Measurements from ENCODE around the gene LCT.
"Not testable (repeated sequence)": the region's sequence is repeated elsewhere in the genome, so short reads cannot be mapped to it uniquely, and the experiment has no call there.

Gene LCT

GRCh38 chr2:135820003-135820618, 16.9 kb downstream of the LCT start:
- peak overlapping the region; percentile 47; the same call in 1 of the 2 replicates for H3K27ac ChIP-seq
- H3K27me3 ChIP-seq, result no peaks in the 10 kb centered on the region; the same call in 1 of the 2 replicates
- H3K4me2 ChIP-seq, result peak overlapping the region; percentile 28
- no peak overlapping the region for H3K4me3 ChIP-seq
- peaks cover 12% of the 10 kb centered on the region for H3K4me1 ChIP-seq
- H3K9ac ChIP-seq, result no peak overlapping the region
- H3K9me3 ChIP-seq, result peaks cover 22% of the 10 kb centered on the region
- H3K36me3 ChIP-seq, result peaks cover 7% of the 10 kb centered on the region; the same call in 1 of the 2 replicates
- no peak for TF ChIP-seq Cebpa-rat (IDR thresholded peaks at IDR 0.05)
- no peaks in the 10 kb centered on the region for H4K20me1 ChIP-seq

- Histone ChIP-seq H3K27me3 (no peaks in the 10 kb centered on the region; the same call in 1 of the 2 replicates), H4K20me1 (no peaks in the 10 kb centered on the region), H3K4me2 (no peak overlapping the region), H3K4me3 (no peak overlapping the region), H3K9ac (no peak overlapping the region), H3K27ac (no peak overlapping the region), H3K36me3 (peaks cover 7% of the 10 kb centered on the region; the same call in 1 of the 2 replicates), H3K4me1 (peaks cover 10% of the 10 kb centered on the region), H3K9me3 (peaks cover 20% of the 10 kb centered on the region)
- no peak for TF ChIP-seq Cebpa-rat (IDR thresholded peaks at IDR 0.05)
Observed at GRCh38 chr2:135818937-135819610, 17.9 kb downstream of the LCT start.

DNA sequence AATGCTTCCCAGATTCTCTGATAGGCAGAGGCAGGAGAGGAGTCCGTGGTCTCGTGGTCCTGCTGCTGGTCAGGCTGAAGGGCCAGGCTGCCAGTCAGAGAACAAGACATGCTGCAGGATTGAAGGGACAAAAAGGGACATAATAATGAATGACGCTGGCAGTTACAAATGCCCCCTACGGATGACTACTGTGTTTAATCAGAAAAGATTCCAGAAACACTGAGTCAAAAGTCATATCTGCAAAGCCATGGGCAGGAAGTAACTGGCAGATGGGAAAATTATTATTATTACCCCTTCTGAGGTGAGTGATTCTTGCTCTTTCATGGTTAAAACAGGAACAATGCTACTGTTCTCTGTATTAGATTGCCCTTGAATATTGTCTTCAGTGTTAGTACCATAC, 19.0 kb downstream of the LCT start:
- no peaks in the 10 kb centered on the region for H4K20me1 ChIP-seq
- peaks cover 9% of the 10 kb centered on the region for H3K9me3 ChIP-seq
- H3K36me3 ChIP-seq, result no peaks in the 10 kb centered on the region
- no peaks in the 10 kb centered on the region; the same call in 1 of the 2 replicates for H3K27me3 ChIP-seq
- H3K4me1 ChIP-seq, result peaks cover 10% of the 10 kb centered on the region
- no peak overlapping the region for H3K4me2 ChIP-seq
- H3K4me3 ChIP-seq, result no peak overlapping the region
- no peak for TF ChIP-seq Cebpa-rat (IDR thresholded peaks at IDR 0.05)
- no peak overlapping the region for H3K9ac ChIP-seq
- no peak overlapping the region for H3K27ac ChIP-seq

DNA sequence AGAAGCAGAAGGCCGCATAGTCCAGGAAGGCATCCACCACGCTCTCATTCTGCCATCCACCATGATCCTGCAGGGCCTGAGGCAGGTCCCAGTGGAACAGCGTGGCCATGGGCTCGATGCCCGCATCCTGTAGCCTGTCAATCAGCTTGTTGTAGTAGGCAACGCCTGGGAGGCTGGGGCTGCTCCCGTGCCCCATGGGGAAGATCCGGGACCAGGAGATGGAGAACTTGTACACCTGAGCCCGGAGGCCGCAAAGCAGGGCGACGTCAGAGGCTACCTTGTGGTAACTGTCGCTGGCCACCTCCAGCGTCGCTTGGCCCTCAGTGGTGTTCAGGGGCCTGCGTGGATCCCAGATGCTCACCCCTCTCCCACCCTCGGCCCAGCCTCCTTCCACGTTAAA, 19.5 kb downstream of the LCT start:
- Histone ChIP-seq H3K4me3 (no peak overlapping the region), H3K27ac (no peak overlapping the region), H4K20me1 (no peaks in the 10 kb centered on the region), H3K4me1 (peaks cover 10% of the 10 kb centered on the region), H3K9me3 (peaks cover 4% of the 10 kb centered on the region; the same call in 1 of the 2 replicates), H3K4me2 (no peak overlapping the region), H3K9ac (no peak overlapping the region), H3K27me3 (no peaks in the 10 kb centered on the region; the same call in 1 of the 2 replicates), H3K36me3 (no peaks in the 10 kb centered on the region)
- TF ChIP-seq Cebpa-rat (IDR thresholded peaks at IDR 0.05), result no peak

DNA sequence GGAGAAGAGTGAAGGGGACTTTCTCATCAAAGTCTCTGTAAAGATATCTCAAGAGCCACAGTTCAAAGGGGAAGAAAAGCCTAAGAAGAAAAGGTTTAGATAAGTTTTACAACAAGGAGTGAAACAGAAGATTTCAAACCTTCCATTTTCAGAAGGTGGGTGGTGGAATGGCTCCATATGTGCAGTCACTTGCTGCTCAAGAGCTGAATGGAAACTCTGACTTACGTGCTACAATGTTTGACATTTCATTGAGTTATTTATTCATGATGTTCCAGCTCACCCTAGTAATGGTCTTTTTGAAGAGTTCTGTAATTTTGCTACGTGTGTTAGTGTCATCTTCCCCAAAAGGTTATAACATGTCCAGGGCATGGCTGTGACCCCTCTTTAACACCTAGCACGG, 21.7 kb downstream of the LCT start:
- Histone ChIP-seq H3K4me2 (no peak overlapping the region), H3K27ac (no peak overlapping the region), H4K20me1 (no peaks in the 10 kb centered on the region), H3K36me3 (no peaks in the 10 kb centered on the region), H3K4me1 (peaks cover 7% of the 10 kb centered on the region), H3K27me3 (no peaks in the 10 kb centered on the region; the same call in 1 of the 2 replicates), H3K4me3 (no peak overlapping the region), H3K9ac (no peak overlapping the region), H3K9me3 (no peaks in the 10 kb centered on the region)
- no peak for TF ChIP-seq Cebpa-rat (IDR thresholded peaks at IDR 0.05)

DNA sequence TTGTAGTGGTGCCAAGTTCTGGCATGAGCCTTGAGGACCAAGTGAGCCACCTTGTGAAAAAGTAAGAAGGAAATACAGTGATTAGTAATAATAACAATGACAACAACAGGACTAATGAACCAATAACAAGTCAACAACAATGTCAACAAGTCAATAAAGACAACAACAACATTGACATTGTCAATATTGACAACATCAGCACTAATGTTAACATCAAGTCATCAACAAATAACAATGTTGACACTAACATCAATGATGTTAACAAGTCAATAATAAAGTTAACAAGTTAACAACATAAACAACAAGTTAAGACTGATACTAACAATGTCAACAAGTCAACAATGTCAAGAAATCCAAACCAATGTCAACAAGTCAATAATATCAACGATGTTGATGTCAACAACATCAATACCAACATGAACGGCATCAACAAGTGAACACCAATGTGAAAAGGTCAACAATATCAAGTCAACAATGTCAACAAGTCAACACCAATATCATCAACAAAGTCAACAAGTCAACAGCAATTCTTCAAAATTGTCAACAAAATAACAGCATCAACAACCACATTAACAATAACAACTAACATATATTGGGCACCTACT, 24.0 kb downstream of the LCT start:
- H3K27ac ChIP-seq, result no peak overlapping the region
- H3K36me3 ChIP-seq, result no peaks in the 10 kb centered on the region
- H3K4me1 ChIP-seq, result no peaks in the 10 kb centered on the region
- H3K27me3 ChIP-seq, result no peaks in the 10 kb centered on the region; the same call in 1 of the 2 replicates
- H3K4me2 ChIP-seq, result no peak overlapping the region
- no peak overlapping the region for H3K4me3 ChIP-seq
- no peaks in the 10 kb centered on the region for H4K20me1 ChIP-seq
- no peak for TF ChIP-seq Cebpa-rat (IDR thresholded peaks at IDR 0.05)
- H3K9ac ChIP-seq, result no peak overlapping the region
- H3K9me3 ChIP-seq, result no peaks in the 10 kb centered on the region

DNA sequence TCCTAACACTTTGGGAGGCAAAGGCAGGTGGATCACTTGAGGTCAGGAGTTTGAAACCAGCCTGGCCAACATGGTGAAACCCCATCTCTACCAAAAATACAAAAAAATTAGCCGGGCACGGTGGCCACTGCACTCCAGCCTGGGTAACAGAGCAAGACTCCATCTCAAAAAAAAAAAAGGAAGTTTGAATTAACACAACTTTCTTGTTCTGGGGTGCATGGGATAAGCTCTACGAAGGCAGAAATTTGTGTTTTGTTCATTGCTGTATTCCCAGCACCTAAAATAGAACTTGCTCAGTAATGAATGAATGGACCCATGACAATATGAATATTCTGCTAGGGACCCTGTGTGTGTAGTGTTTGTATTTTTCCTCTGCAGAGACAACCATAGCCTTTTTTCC, 29.1 kb downstream of the LCT start:
- H3K4me3 ChIP-seq, H3K4me1 ChIP-seq, H3K27ac ChIP-seq, H4K20me1 ChIP-seq, H3K9ac ChIP-seq, H3K4me2 ChIP-seq, H3K36me3 ChIP-seq, H3K9me3 ChIP-seq, H3K27me3 ChIP-seq: not testable (repeated sequence)

GRCh38 chr2:135803278-135803677, 33.7 kb downstream of the LCT start:
- Histone ChIP-seq H3K4me3 (no peak overlapping the region), H3K36me3 (peaks cover 3% of the 10 kb centered on the region; the same call in 1 of the 2 replicates), H3K9ac (no peak overlapping the region), H3K9me3 (peaks cover 34% of the 10 kb centered on the region), H3K27ac (no peak overlapping the region), H4K20me1 (no peaks in the 10 kb centered on the region), H3K27me3 (no peaks in the 10 kb centered on the region), H3K4me2 (no peak overlapping the region), H3K4me1 (peaks cover 4% of the 10 kb centered on the region; the same call in 1 of the 2 replicates)
- TF ChIP-seq Cebpa-rat (IDR thresholded peaks at IDR 0.05), result no peak

- Histone ChIP-seq H4K20me1 (no peaks in the 10 kb centered on the region), H3K27me3 (no peaks in the 10 kb centered on the region), H3K9ac (no peak overlapping the region), H3K36me3 (peaks cover 3% of the 10 kb centered on the region; the same call in 1 of the 2 replicates), H3K4me1 (peaks cover 9% of the 10 kb centered on the region; the same call in 1 of the 2 replicates), H3K9me3 (peaks cover 34% of the 10 kb centered on the region), H3K27ac (no peak overlapping the region), H3K4me2 (no peak overlapping the region), H3K4me3 (no peak overlapping the region)
- TF ChIP-seq Cebpa-rat (IDR thresholded peaks at IDR 0.05), result no peak
Observed at GRCh38 chr2:135802350-135802749, 34.6 kb downstream of the LCT start.

All from BLaER1 (cell line).